Fibroblast of lung (primary cell): ENCODE measurements around the gene SEC14L5. TPM values are rescaled to one million over a fixed set of nuclear protein-coding genes. Genes with fewer than 3 reads are reported as not detected.

Experiments used
- DNase-seq, 2 donors: peaks; one replicate each; pipeline versions ENCODE4 v3.0.0 to v3.0.0-alpha.2; 2010; ENCODE audit warnings: low read depth in 2 of 2
- H2AFZ ChIP-seq: 2 replicates; pipeline ENCODE4 v1.5.1; 2012; ENCODE audit warnings: low read length, control low read depth, inconsistent platforms
- H3K27ac ChIP-seq: 2 replicates; pipeline ENCODE4 v1.5.1; 2011; ENCODE audit warnings: low read length, control low read depth; ENCODE audit not compliant: insufficient read depth
- H3K27me3 ChIP-seq: 2 replicates; pipeline ENCODE4 v1.5.1; 2011; ENCODE audit warnings: mild to moderate bottlenecking, low read length; ENCODE audit not compliant: control insufficient read depth, insufficient read depth
- H3K36me3 ChIP-seq: 2 replicates; pipeline ENCODE4 v1.5.1; 2011; ENCODE audit warnings: low read length; ENCODE audit not compliant: control insufficient read depth, insufficient read depth
- H3K4me1 ChIP-seq: 2 replicates; pipeline ENCODE4 v1.5.1; 2011; ENCODE audit warnings: low read length; ENCODE audit not compliant: control insufficient read depth, insufficient read depth; ENCODE audit errors: extremely low read depth
- H3K4me2 ChIP-seq: 2 replicates; pipeline ENCODE4 v1.5.1; 2011; ENCODE audit warnings: low read length, control low read depth; ENCODE audit not compliant: insufficient read depth; ENCODE audit errors: extremely low read depth
- H3K4me3 ChIP-seq, 4 experiments: fragments of 200-600 bp in 1 of 4; sonication (generic) in 1 of 4; replicated peaks in 1 of 4; 2 replicates each; pipeline ENCODE4 v1.5.1; 2011 to 2016; ENCODE audit warnings: low read length in 4 of 4, low read depth in 3 of 4, mild to moderate bottlenecking in 3 of 4, control low read depth in 2 of 4, inconsistent platforms in 1 of 4, mixed read lengths in 1 of 4; ENCODE audit not compliant: insufficient read depth in 1 of 4; ENCODE audit errors: control extremely low read depth in 1 of 4
- H3K79me2 ChIP-seq: 2 replicates; pipeline ENCODE4 v1.5.1; 2012; ENCODE audit warnings: mild to moderate bottlenecking, low read length, inconsistent platforms; ENCODE audit not compliant: control insufficient read depth, insufficient read depth
- H3K9ac ChIP-seq: 2 replicates; pipeline ENCODE4 v1.5.1; 2011; ENCODE audit warnings: mild to moderate bottlenecking, low read length, control low read depth; ENCODE audit not compliant: insufficient read depth
- H3K9me3 ChIP-seq: 2 replicates; pipeline ENCODE4 v1.5.1; 2012; ENCODE audit warnings: low read depth, low read length; ENCODE audit not compliant: control insufficient read depth, insufficient read depth
- H4K20me1 ChIP-seq: 2 replicates; pipeline ENCODE4 v1.5.1; 2011; ENCODE audit warnings: low read length; ENCODE audit not compliant: control insufficient read depth, insufficient read depth; ENCODE audit errors: extremely low read depth
- EZH2 ChIP-seq: IDR thresholded peaks from 2 replicates; pipeline ENCODE4 v1.5.1; 2012; ENCODE audit warnings: low read length, control low read depth, mild to moderate bottlenecking; ENCODE audit errors: missing control alignments
- polyA plus RNA-seq, 2 donors: library from polyadenylated mRNA; depleted of rRNA in 1 of 2; stranded (reverse) in 1 of 2; unstranded in 1 of 2; fragments of >200 nt; gene quantifications; 2 replicates each; pipeline ENCODE4 v1.2.1, GENCODE V29; 2011 to 2012; ENCODE audit warnings: missing spikeins in 1 of 2
- total RNA-seq: library from RNA; depleted of rRNA; stranded (reverse); fragments of >200 nt; gene quantifications from 2 replicates; pipeline ENCODE4 v1.2.1, GENCODE V29; 2014
- TF ChIP-seq, protein P1 (sequence below), 2 donors: IDR thresholded peaks in 1 of 2; conservative IDR thresholded peaks in 1 of 2; 1 replicate in 1 of 2; 2 replicates in 1 of 2; pipeline ENCODE4 v1.5.1; 2011 to 2012; ENCODE audit warnings: low read length in 2 of 2, control low read depth in 1 of 2, inconsistent platforms in 1 of 2, low read depth in 1 of 2, mild to moderate bottlenecking in 1 of 2

Gene SEC14L5
- total and polyA plus RNA-seq, 2 donors (not counting 1 experiment from before 2014, with no cell fraction given): 0.05 to 0.99 TPM

GRCh38 chr16:5027086-5027485 lies 69.0 kb downstream of the SEC14L5 start:
- no peak overlapping the region for H3K27ac ChIP-seq
- H4K20me1 ChIP-seq: no peaks in the 10 kb centered on the region
- no peaks in the 10 kb centered on the region for H3K9me3 ChIP-seq
- H3K27me3 ChIP-seq: no peaks in the 10 kb centered on the region
- no peak overlapping the region for H2AFZ ChIP-seq
- no peak overlapping the region for H3K9ac ChIP-seq
- no peaks in the 10 kb centered on the region for H3K4me1 ChIP-seq
- H3K79me2 ChIP-seq: no peaks in the 10 kb centered on the region
- no peak for TF ChIP-seq EZH2
- TF ChIP-seq, protein P1, sequence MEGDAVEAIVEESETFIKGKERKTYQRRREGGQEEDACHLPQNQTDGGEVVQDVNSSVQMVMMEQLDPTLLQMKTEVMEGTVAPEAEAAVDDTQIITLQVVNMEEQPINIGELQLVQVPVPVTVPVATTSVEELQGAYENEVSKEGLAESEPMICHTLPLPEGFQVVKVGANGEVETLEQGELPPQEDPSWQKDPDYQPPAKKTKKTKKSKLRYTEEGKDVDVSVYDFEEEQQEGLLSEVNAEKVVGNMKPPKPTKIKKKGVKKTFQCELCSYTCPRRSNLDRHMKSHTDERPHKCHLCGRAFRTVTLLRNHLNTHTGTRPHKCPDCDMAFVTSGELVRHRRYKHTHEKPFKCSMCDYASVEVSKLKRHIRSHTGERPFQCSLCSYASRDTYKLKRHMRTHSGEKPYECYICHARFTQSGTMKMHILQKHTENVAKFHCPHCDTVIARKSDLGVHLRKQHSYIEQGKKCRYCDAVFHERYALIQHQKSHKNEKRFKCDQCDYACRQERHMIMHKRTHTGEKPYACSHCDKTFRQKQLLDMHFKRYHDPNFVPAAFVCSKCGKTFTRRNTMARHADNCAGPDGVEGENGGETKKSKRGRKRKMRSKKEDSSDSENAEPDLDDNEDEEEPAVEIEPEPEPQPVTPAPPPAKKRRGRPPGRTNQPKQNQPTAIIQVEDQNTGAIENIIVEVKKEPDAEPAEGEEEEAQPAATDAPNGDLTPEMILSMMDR (conservative IDR thresholded peaks at IDR 0.05 in 1 of 2, IDR thresholded peaks at IDR 0.05 in 1 of 2; ENCODE audit: low read depth in 1 of 2, low read length in 2 of 2): no peak
- no peak overlapping the region for H3K4me2 ChIP-seq
- no peak overlapping the region for H3K4me3 ChIP-seq
- no peaks in the 10 kb centered on the region for H3K36me3 ChIP-seq
- DNase-seq: no peak

- H3K79me2 ChIP-seq: no peaks in the 10 kb centered on the region
- H3K4me2 ChIP-seq: no peak overlapping the region
Measured at GRCh38 chr16:5027575-5028235, 69.6 kb downstream of the SEC14L5 start.

GRCh38 chr16:5028950-5029475 lies 70.9 kb downstream of the SEC14L5 start:
- H3K4me1 ChIP-seq: peaks cover 2% of the 10 kb centered on the region

More at GRCh38 chr16:5027575-5028235, 69.6 kb downstream of the SEC14L5 start:
- no peaks in the 10 kb centered on the region for H3K27me3 ChIP-seq
- H3K36me3 ChIP-seq: no peaks in the 10 kb centered on the region
- H3K4me3 ChIP-seq: no peak overlapping the region
- no peak overlapping the region for H3K27ac ChIP-seq
- H3K9me3 ChIP-seq: no peaks in the 10 kb centered on the region
- DNase-seq: no peak
- TF ChIP-seq, protein P1 (conservative IDR thresholded peaks at IDR 0.05 in 1 of 2, IDR thresholded peaks at IDR 0.05 in 1 of 2; ENCODE audit: low read depth in 1 of 2, low read length in 2 of 2): no peak
- no peak for TF ChIP-seq EZH2
- no peaks in the 10 kb centered on the region for H3K4me1 ChIP-seq
- H3K9ac ChIP-seq: no peak overlapping the region
- no peaks in the 10 kb centered on the region for H4K20me1 ChIP-seq
- H2AFZ ChIP-seq: no peak overlapping the region

More at GRCh38 chr16:5028950-5029475, 70.9 kb downstream of the SEC14L5 start:
- H3K9me3 ChIP-seq: no peaks in the 10 kb centered on the region
- H3K36me3 ChIP-seq: no peaks in the 10 kb centered on the region
- DNase-seq: no peak
- H3K27me3 ChIP-seq: no peaks in the 10 kb centered on the region
- H3K27ac ChIP-seq: no peak overlapping the region
- H3K79me2 ChIP-seq: no peaks in the 10 kb centered on the region
- H3K9ac ChIP-seq: no peak overlapping the region
- H2AFZ ChIP-seq: no peak overlapping the region
- no peak overlapping the region for H3K4me3 ChIP-seq
- H3K4me2 ChIP-seq: no peak overlapping the region
- no peaks in the 10 kb centered on the region for H4K20me1 ChIP-seq
- TF ChIP-seq, protein P1 (conservative IDR thresholded peaks at IDR 0.05 in 1 of 2, IDR thresholded peaks at IDR 0.05 in 1 of 2; ENCODE audit: low read depth in 1 of 2, low read length in 2 of 2): no peak
- TF ChIP-seq EZH2: no peak
